ENCODE measurements around the gene CASKIN1.
"Not testable (repeated sequence)": the region's sequence is repeated elsewhere in the genome, so short reads cannot be mapped to it uniquely, and the experiment has no call there.

CASKIN1 gene, protein sequence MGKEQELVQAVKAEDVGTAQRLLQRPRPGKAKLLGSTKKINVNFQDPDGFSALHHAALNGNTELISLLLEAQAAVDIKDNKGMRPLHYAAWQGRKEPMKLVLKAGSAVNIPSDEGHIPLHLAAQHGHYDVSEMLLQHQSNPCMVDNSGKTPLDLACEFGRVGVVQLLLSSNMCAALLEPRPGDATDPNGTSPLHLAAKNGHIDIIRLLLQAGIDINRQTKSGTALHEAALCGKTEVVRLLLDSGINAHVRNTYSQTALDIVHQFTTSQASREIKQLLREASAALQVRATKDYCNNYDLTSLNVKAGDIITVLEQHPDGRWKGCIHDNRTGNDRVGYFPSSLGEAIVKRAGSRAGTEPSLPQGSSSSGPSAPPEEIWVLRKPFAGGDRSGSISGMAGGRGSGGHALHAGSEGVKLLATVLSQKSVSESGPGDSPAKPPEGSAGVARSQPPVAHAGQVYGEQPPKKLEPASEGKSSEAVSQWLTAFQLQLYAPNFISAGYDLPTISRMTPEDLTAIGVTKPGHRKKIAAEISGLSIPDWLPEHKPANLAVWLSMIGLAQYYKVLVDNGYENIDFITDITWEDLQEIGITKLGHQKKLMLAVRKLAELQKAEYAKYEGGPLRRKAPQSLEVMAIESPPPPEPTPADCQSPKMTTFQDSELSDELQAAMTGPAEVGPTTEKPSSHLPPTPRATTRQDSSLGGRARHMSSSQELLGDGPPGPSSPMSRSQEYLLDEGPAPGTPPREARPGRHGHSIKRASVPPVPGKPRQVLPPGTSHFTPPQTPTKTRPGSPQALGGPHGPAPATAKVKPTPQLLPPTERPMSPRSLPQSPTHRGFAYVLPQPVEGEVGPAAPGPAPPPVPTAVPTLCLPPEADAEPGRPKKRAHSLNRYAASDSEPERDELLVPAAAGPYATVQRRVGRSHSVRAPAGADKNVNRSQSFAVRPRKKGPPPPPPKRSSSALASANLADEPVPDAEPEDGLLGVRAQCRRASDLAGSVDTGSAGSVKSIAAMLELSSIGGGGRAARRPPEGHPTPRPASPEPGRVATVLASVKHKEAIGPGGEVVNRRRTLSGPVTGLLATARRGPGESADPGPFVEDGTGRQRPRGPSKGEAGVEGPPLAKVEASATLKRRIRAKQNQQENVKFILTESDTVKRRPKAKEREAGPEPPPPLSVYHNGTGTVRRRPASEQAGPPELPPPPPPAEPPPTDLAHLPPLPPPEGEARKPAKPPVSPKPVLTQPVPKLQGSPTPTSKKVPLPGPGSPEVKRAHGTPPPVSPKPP (N-terminal part only)

DNA sequence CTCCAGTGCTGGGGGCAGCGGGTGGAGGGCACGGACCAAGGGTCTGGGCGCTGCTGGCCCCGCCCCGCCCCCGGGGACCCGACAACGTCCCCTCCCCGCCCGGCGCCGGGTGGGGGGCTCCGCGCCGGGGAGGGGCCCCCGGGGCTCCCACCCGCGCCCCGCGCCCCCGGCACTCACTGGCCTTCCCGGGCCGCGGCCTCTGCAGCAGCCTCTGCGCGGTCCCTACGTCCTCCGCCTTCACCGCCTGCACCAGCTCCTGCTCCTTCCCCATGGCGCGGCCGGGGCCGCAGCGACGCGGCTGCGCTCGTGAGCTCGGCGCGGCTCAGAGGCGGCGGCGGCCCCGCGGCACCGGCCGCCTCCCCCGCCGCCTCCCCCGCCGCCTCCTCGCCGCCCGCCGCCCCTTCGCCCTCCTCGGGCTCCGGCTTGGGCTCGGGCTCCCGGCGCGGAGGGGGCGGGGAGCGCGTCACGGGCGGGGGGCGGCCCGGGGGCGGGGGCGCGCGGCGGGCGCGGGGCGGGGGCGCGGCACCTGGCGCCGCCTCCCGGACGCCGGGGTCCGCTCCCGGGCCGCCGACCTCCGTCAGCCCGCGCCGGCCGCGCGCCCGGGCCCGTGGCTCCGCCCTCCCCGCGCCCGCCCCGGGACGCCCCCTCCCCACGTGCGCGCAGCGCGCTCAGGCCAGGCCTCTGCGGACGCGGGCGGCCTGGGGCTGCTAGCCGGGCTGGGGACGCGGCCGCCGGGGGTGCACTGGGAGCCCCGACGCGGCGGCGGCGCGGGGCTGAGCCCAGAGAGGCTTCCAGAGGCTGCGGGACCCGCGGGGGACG lies at the start of gene CASKIN1:
Gene CASKIN1, minus strand, starts transcription at position 444 of the 819 bp plus-strand sequence. Its CDS starts 173 bp downstream, at position 271.
- DNase-seq (ENCODE audit: insufficient read length, low spot score) (no peak), FAIRE-seq (no peak)

DNA sequence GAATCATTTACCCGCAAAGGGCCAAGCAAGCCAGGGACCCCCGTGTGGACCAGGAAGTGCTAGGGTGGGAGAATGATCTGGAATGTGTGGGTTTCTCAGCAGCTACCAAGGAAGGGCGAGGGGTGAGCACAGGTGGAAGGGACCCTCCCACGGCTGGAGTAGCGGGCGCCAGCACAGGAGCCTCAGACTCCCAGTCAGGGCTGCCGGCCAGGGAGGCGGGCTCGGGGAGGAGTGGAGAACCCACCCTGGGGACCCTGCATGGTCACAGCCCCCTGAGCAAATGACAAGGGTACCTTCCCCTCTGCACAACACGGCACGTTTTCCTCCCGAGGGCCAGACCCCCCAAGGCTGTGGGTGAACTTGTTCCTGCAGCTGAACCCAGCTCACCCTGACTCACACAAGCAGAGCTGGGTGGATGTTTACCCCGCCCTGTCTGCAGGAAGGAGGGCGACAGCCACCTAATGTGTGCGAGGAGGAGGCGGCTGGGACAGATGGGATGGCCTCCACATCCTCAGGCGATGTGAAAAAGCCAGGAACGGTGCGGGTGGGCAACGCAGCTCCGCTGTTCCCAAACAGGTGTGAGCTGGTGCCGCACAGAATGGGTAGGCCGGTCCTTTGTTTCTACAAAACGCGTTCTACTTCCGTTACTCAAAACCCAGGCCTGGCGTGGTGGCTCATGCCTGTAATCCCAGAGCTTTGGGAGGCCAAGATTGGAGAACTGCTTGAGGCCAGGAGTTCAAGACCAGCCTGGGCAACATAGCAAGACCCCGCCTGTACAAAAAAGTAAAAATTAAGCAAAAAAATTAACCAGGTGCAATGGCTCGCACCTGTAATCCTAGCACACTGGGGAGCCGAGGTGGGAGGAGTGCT lies 48.8 kb upstream of the CASKIN1 start:
- FAIRE-seq (no peak), DNase-seq (ENCODE audit: insufficient read length, low spot score) (no peak)

DNA sequence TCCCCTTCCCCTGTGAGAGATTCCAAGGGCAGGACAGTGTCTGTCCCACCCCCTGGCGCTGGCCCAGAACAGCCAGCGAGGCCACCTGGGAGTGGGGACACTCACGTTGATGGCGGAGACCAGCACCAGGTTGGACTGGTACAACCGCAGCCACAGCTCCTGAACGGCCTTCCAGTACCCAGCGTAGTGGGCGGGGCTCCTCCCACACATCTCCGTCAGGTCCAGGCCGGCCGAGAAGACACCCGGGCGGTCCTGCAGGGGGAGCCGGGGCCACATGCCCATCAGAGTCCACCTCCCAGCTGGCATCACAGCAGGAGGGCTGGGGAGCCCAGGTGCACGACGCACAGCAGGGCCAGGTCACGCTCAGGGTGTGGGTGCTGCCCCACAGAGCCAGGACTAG lies 47.9 kb upstream of the CASKIN1 start:
- FAIRE-seq: peak; percentile 13
- no peak for DNase-seq (ENCODE audit: insufficient read length, low spot score)

DNA sequence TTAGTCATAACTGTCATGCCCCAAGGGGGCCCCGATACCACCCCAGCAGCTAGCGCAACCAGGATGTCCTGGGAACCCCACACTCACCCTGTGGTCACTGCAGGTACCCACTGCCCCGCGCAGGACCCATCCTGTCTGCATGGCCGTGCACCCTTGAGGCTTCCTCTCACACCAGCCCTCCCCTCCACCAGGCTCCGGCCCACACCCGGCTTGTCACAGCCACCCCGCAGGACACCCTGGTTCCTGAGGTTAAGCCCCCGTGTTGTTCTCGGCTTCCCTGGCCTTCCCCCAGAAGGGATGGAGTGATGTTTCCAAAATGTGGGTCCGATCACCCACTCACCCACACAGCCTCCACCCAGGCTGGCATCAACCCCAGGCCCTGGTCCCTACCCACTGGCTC lies 47.4 kb upstream of the CASKIN1 start:
- no peak for DNase-seq (ENCODE audit: insufficient read length, low spot score)
- no peak for FAIRE-seq

DNA sequence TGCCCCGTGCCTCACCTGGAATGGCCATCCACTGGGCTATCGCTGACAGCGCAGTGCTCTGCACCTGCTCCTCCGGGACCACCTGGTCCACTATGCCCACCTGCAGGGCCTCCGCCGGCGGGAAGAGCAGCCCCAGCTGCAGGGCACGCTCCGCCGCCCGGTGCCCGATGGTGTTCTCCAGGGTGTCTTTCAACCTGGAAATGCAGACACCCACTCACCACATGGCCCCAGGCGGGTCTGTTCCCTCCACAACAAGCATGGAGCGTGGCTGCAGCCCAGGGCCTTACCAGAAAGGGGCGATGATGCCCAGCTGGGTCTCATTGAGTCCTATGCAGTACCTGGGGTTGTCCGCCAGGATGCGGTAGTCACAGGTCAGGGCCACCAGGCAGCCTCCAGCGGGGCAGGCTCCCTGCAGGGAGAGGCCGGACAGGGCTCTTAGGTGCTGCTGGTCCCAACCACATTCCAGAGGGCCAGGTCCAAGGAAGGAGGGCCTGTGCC lies 46.7 kb upstream of the CASKIN1 start:
- FAIRE-seq (no peak), DNase-seq (ENCODE audit: insufficient read length, low spot score) (no peak)

DNA sequence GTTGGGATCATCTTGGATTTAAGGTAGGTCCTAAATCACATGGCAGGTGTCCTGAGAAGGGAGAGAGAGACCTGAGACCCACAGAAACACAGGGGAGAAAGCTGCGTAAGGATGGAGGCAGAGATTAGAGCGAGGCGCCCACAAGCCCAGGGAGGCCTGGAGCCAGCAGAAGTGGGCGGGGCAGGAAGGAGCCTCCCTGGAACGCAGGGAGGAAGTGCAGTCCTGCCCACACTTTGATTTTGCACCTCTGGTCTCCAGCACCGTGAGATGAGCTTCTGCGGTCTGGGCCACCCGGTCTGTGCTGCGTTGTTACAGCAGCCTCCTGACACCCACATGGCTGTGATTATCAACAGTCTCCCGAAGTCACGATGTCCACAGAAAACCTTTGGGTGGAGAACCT lies 46.2 kb upstream of the CASKIN1 start:
- FAIRE-seq (no peak), DNase-seq (ENCODE audit: insufficient read length, low spot score) (no peak)

DNA sequence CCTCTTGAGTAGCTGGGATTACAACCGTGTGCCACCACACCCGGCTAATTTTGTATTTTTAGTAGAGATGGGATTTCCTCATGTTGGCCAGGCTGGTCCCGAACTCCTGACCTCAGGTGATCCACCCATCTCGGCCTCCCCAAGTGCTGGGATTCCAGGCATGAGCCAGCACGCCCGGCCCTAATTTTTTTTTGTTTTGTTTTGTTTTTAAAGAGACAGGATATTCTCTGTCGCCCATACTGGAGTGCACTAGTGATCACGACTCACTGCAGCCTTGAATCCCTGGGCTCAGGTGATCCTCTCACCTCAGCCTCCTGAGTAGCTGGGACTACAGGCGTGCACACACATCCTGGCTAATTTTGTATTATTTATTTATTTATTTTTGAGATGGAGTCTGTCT lies 43.9 kb upstream of the CASKIN1 start:
- DNase-seq (ENCODE audit: insufficient read length, low spot score); FAIRE-seq: not testable (repeated sequence)

DNA sequence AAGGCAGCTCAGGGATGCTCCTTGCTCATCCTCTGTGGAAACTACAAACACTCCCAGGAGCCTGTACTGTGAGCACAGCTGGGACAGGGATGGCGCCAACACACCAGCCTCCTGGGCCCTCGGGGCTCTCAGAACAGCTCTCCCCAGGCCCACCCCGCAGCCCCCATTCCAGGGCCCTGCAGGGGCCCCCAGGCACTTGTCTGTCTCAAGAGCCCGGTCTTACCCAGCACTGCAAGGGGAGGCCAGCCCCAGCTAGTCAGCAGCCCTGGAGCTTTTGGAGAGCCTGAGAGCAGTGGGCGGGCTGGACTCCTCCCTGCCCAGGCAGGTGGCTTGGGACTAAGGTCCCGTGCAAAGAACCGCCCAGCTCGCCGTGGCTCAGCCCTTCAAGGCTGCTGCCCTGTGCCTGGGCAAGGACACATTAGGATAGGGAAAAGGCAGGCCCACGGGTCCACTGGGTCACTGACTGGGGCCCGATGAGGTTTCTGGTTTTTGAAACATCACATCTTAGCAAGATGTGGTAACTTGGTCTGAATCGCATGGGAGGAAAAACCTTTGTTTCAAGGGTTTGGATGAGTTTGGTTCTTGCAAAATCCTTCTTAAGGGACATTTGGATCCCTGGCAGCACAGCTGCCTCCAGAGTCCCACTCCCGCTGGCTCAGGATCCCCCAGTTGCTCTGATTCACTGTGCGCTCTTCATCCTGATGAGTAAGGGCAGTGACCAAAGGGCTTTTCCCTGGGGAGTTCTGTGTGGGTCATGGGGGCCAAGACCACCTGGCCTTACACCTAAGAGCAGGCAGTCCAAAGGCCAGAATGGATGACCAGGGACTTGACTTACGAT lies 42.7 kb upstream of the CASKIN1 start:
- no peak for DNase-seq (ENCODE audit: insufficient read length, low spot score)

DNA sequence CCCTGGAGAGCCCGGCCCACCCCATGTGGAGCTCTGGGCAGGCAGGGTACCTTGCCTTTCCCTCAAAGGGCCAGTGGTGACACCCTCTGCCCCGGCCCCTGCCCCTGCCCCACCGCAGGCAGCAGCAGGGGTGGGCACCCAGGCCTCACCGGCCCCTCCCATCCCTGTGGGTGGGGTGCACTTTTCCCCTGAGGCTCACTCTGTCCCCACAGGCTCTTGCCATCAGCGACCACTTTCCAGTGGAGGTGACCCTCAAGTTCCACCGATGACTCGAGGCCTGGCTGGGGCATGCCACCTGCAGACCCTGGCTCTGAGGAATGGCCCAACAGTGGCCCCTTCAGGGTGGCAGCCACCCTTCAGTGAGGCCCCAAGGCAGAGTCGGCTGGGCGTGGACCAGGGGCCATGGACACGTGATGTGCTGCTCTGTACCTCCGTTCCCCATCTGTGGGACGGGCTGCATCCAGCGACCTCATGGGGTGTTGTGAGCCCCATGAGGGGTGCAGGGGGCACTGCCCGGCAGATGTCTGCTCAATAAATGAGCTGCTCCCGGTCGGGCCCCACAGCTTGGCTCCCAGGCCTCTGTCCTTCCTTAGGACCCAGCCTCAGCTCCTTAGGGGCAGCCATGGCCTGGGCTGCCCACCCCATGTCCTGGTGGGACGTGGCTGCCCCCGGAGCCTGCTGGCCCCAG lies 41.9 kb upstream of the CASKIN1 start:
- DNase-seq (ENCODE audit: insufficient read length, low spot score) (no peak), FAIRE-seq (no peak)

More for the DNA sequence above, 42.7 kb upstream of the CASKIN1 start:
- FAIRE-seq: no peak

DNA sequence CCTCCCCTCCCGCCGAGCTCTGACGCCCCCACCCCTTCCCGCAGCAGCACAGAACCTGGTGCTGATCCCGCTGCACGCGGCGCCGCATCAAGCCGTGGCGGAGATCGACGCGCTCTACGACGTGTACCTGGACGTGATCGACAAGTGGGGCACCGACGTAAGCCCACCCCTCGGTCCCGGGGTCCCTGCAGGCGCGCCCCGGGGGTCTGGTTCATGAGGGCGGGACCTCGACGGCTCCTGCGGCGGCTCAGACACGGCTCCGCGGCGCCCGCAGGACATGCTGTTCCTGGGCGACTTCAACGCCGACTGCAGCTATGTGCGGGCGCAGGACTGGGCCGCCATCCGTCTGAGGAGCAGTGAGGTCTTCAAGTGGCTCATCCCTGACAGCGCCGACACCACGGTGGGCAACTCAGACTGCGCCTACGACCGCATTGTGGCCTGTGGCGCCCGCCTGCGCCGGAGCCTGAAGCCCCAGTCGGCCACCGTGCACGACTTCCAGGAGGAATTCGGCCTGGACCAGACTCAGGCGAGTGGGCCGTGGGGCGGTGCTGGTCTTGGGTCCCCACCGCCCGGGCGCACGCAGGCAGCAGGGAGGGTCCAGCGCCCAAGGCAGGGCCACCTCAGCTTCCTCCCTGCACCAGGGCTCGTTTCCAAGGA lies 41.2 kb upstream of the CASKIN1 start:
- FAIRE-seq (no peak), DNase-seq (ENCODE audit: insufficient read length, low spot score) (no peak)

DNA sequence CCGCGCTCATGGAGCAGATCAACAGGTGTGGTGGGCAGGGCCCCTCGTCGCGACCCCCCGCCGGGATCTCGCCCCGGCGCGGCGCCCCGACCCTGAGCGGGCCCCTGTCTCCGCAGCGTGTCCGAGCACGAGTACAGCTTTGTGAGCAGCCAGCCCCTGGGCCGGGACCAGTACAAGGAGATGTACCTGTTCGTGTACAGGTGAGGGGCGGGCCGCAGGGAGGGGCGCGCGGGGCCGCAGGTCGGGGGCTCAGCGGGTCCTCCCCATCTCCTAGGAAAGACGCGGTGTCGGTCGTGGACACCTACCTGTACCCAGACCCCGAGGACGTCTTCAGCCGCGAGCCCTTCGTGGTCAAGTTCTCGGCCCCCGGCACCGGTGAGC lies 40.7 kb upstream of the CASKIN1 start:
- no peak for FAIRE-seq
- no peak for DNase-seq (ENCODE audit: insufficient read length, low spot score)

DNA sequence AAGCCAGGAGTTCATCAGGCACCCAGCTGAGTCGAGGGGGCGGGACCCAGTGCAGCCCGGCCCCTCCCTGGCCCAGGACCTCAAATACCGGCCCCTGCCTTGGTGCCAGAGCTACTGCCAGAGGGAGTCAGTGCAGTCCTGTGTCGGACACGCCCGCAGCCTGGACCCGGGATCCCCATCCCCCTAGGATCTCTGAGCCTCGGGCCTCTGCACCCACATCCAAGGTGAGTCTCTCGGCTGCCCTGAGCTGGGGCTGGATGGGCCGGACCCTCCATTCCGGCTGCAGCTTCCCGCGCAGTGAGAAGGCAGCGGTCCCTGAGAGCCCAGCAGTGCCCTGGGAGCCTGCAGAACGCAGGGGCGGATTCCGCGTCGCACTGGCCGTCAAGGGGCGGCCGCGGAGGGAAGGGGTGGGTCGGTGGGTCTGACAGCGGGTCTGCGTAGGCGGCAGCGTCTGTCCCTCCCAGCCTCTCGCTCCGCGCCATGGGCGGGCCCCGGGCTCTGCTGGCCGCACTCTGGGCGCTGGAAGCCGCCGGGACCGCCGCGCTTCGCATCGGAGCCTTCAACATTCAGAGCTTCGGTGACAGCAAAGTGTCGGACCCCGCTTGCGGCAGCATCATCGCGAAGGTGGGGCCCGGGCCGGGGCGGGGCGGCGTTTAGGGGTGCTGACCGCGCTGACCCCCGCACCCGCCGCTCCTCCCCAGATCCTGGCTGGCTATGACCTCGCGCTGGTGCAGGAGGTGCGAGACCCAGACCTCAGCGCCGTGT lies 40.1 kb upstream of the CASKIN1 start, which contains the start of gene DNASE1L2:
Gene DNASE1L2, plus strand, starts transcription at position 108 of the 765 bp plus-strand sequence. Its CDS starts 373 bp downstream, at position 481.
- no peak for DNase-seq (ENCODE audit: insufficient read length, low spot score)
- FAIRE-seq: no peak

DNA sequence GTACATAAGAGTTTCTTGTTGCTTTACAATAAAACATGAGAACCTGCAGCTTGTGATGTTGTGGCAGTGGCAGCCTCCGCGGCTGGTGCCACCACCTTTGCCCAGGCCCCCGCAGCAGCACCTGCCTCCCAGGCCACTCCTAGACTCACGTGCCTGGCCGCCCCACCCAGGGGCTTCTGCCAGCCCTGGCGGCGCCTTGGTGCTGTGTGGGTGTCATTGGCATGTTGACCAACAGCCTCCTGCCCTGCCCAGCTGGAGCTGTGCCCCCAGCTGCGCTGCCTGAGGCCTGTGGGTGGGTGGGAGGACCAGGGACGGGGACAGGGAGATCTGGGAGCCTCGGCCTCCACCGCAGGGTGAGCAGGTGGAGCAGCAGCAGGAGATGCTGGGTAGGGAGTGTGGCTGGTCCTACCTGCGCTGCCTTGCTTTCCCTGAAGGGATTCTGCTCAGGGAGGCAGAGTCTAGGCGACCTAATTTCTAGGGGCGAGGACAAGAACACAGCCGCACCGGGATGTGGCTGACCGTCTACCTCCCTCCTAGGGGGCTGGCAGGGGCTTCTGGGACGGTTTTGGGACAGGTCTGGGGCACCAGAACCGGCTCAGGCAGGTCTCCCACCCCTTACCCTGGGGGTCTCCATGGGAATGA lies 39.4 kb upstream of the CASKIN1 start:
- DNase-seq (ENCODE audit: insufficient read length, low spot score) (no peak), FAIRE-seq (no peak)

DNA sequence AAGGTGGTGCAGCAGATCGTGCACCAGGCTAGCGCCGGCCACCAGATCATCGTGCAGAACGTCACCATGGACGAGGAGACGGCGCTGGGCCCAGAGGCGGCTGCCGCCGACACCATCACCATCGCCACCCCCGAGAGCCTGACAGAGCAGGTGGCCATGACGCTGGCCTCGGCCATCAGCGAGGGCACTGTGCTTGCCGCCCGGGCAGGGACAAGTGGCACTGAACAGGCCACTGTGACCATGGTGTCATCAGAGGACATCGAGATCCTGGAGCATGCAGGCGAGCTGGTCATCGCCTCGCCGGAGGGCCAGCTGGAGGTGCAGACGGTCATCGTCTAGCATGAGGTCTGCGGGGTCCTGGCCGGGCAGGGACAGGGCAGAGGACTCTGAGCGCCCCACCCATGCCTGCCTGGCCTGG lies 38.8 kb upstream of the CASKIN1 start:
- DNase-seq (ENCODE audit: insufficient read length, low spot score) (no peak), FAIRE-seq (no peak)

DNA sequence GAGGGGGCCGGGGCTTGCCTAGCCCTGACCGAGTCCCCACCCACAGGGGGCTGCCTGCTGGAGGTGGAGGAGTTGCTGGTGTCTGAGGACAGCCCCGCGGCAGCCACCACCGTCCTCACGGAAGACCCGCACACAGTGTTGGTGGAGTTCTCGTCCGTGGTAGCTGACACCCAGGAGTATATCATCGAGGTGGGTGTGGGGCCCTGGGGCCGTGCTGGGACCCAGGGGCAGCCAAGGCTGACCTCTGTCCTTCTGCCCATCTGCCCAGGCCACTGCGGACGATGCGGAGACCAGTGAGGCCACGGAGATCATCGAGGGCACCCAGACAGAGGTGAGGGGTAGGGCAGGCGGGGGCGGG lies 38.4 kb upstream of the CASKIN1 start:
- no peak for DNase-seq (ENCODE audit: insufficient read length, low spot score)
- no peak for FAIRE-seq
